HepG2 (cell line): ENCODE results near the gene FGGY. TPM values are rescaled to one million over a fixed set of nuclear protein-coding genes. Genes with fewer than 3 reads are reported as not detected.

ENCODE experiments used
- GMEB1 ChIP-seq: sonication (generic); formaldehyde crosslinking; IDR thresholded peaks from 2 replicates; pipeline ENCODE4 v1.5.1; 2020; ENCODE audit warnings: missing genetic modification reagents, mild to moderate bottlenecking, borderline replicate concordance
- HNRNPH1 ChIP-seq: fragments of 200-400 bp; formaldehyde crosslinking; optimal IDR thresholded peaks from 2 replicates; pipeline ENCODE3; 2017; ENCODE audit warnings: mild to moderate bottlenecking, low read depth, low read length
- MIER2 ChIP-seq: IDR thresholded peaks from 2 replicates; pipeline ENCODE4 v1.6.1; 2016; ENCODE audit warnings: missing biosample characterization, missing genetic modification reagents
- POLR2A ChIP-seq, 2 experiments: IDR thresholded peaks; 2 replicates each; pipeline ENCODE4 v1.6.1; 2011; ENCODE audit warnings: low read depth in 2 of 2, low read length in 2 of 2, mild to moderate bottlenecking in 1 of 2, moderate library complexity in 1 of 2; ENCODE audit not compliant: insufficient read depth in 1 of 2
- POLR2G ChIP-seq: fragments of 200-400 bp; formaldehyde crosslinking; IDR thresholded peaks from 2 replicates; pipeline ENCODE4 v1.6.1; 2018; ENCODE audit warnings: mild to moderate bottlenecking, low read depth, low read length, moderate library complexity
- SETDB1 ChIP-seq: sonication (generic); formaldehyde crosslinking; IDR thresholded peaks from 2 replicates; pipeline ENCODE4 v1.5.1; 2020; ENCODE audit warnings: missing genetic modification reagents, mild to moderate bottlenecking, borderline replicate concordance
- UBTF ChIP-seq: sonication (generic); formaldehyde crosslinking; IDR thresholded peaks from 2 replicates; pipeline ENCODE4 v1.4.0; 2020; ENCODE audit warnings: mild to moderate bottlenecking, missing genetic modification reagents
- ZBED4 ChIP-seq: sonication (generic); formaldehyde crosslinking; IDR thresholded peaks from 2 replicates; pipeline ENCODE4 v1.4.0; 2020; ENCODE audit warnings: missing genetic modification reagents, borderline replicate concordance
- ZNF101 ChIP-seq: sonication (generic); formaldehyde crosslinking; IDR thresholded peaks from 2 replicates; pipeline ENCODE4 v1.4.0; 2020; ENCODE audit warnings: mild to moderate bottlenecking, low read depth, missing genetic modification reagents, borderline replicate concordance
- ZNF3 ChIP-seq: IDR thresholded peaks from 2 replicates; pipeline ENCODE4 v1.7.0; 2017; ENCODE audit warnings: inconsistent platforms
- ZNF512 ChIP-seq: sonication (generic); formaldehyde crosslinking; IDR thresholded peaks from 2 replicates; pipeline ENCODE4 v1.4.0; 2020; ENCODE audit warnings: mild to moderate bottlenecking, missing genetic modification reagents
- ZNF567 ChIP-seq: sonication (generic); formaldehyde crosslinking; IDR thresholded peaks from 2 replicates; pipeline ENCODE4 v1.8.1; 2023; ENCODE audit warnings: mild to moderate bottlenecking, missing genetic modification reagents, borderline replicate concordance
- ZNF639 ChIP-seq: conservative IDR thresholded peaks from 2 replicates; pipeline ENCODE4 v1.6.1; 2018; ENCODE audit warnings: missing genetic modification reagents
- ZNF691 ChIP-seq: sonication (generic); formaldehyde crosslinking; IDR thresholded peaks from 2 replicates; pipeline ENCODE4 v1.4.0; 2020; ENCODE audit warnings: missing genetic modification reagents, low read depth, mild to moderate bottlenecking, borderline replicate concordance
- ZNF790 ChIP-seq: sonication (generic); formaldehyde crosslinking; IDR thresholded peaks from 2 replicates; pipeline ENCODE4 v1.8.0; 2022; ENCODE audit warnings: missing genetic modification reagents, mild to moderate bottlenecking, borderline replicate concordance
- ZSCAN25 ChIP-seq: sonication (generic); formaldehyde crosslinking; IDR thresholded peaks from 2 replicates; pipeline ENCODE4 v1.8.0; 2022; ENCODE audit warnings: mild to moderate bottlenecking, missing genetic modification reagents
- polyA plus RNA-seq, 8 experiments: library from polyadenylated mRNA; depleted of rRNA in 3 of 8; stranded (reverse) in 7 of 8; unstranded in 1 of 8; fragments of >200 nt; fragmentation: Illumina TruSeq in 4 of 8; extraction: Trizol in 4 of 8; gene quantifications; 2 replicates each; pipeline versions ENCODE4 v1.2.1 to v1.2.3, GENCODE V29; 2011 to 2016; ENCODE audit warnings: low read depth in 4 of 8, missing spikeins in 1 of 8, mixed read lengths in 1 of 8; ENCODE audit not compliant: insufficient read depth in 1 of 8
- total RNA-seq, 5 experiments: library from RNA; depleted of rRNA; stranded (reverse); fragments of >200 nt; fragmentation: Illumina TruSeq; extraction: Trizol; gene quantifications; 2 replicates each; pipeline ENCODE4 v1.2.3, GENCODE V29; 2016; ENCODE audit warnings: low read depth in 1 of 5

Gene FGGY
- total and polyA plus RNA-seq, 2 of the 13 experiments (the other 11 are each of a cell fraction or from before 2014, with no cell fraction given): 15.7 to 27.5 TPM

- no peak for TF ChIP-seq GMEB1 (CRISPR knock-in tag)
- TF ChIP-seq MIER2: 0 out of 2 replicates have a peak, but pooled peaks have one; percentile 27
- TF ChIP-seq ZBED4 (CRISPR knock-in tag): no peak
- TF ChIP-seq ZNF101 (CRISPR knock-in tag): no peak
- TF ChIP-seq ZNF567 (CRISPR knock-in tag): no peak
- TF ChIP-seq UBTF (CRISPR knock-in tag): no peak
- peak; percentile 49; the same call in 1 of the 2 replicates for TF ChIP-seq POLR2G
- no peak for TF ChIP-seq ZNF3
- TF ChIP-seq ZNF512 (CRISPR knock-in tag): no peak
- TF ChIP-seq ZNF691 (CRISPR knock-in tag): no peak
- no peak for TF ChIP-seq ZNF790 (CRISPR knock-in tag)
- TF ChIP-seq ZNF639 (CRISPR knock-in tag): no peak
- 0 out of 4 replicates have a peak, but pooled peaks of 1 of the 2 experiments have one; percentile 40 for TF ChIP-seq POLR2A (IDR thresholded peaks at IDR 0.05; ENCODE audit: insufficient read depth in 1 of 2, low read depth in 2 of 2, low read length in 2 of 2)
- TF ChIP-seq SETDB1 (CRISPR knock-in tag): no peak
- no peak for TF ChIP-seq HNRNPH1
- peak; percentile 7; the same call in 1 of the 2 replicates for TF ChIP-seq ZSCAN25 (CRISPR knock-in tag)
These were observed 434.0 kb downstream of the FGGY start (continued) for GRCh38 chr1:59730759-59731478.
